AG04449 (cell line): ENCODE results near the gene MEGF11.

Experiments used
- CTCF ChIA-PET: fragments of 350-600 bp; formaldehyde crosslinking; extraction: SDS; loops from one replicate; lab custom pipeline; 2021; ENCODE audit warnings: antibody characterized with exemption; lab: Yijun Ruan, JAX
- POLR2A ChIA-PET: fragments of 400-600, 350-600 bp; formaldehyde crosslinking; extraction: SDS; loops from one replicate; lab custom pipeline; 2020; ENCODE audit warnings: antibody characterized with exemption, inconsistent platforms; lab: Yijun Ruan, JAX
- DNase-seq: peaks from one replicate; pipeline ENCODE4 v3.0.0-alpha.2; 2010; ENCODE audit warnings: low read depth, low spot score
- H3K4me3 ChIP-seq: 2 replicates; pipeline ENCODE4 v1.5.1; 2011; ENCODE audit warnings: low read depth, mild to moderate bottlenecking, control low read depth, low read length
- CTCF ChIP-seq: IDR thresholded peaks from one replicate; pipeline ENCODE4 v1.5.1; 2011; ENCODE audit warnings: mild to moderate bottlenecking, moderate library complexity, low read length, control low read depth, inconsistent platforms; ENCODE audit not compliant: insufficient read depth; ENCODE audit errors: missing control alignments

MEGF11 gene

GRCh38 chr15:65913631-65914199, 339.8 kb downstream of the MEGF11 start:
- no peak for DNase-seq
- TF ChIP-seq CTCF: no peak
- CTCF ChIA-PET: interaction anchor here (1.0 to 3.8 kb wide), 3 partner anchors 17 to 374 kb away, joined by 3 to 21 read pairs (median 3); no protein-coding TSS in a partner anchor
- POLR2A ChIA-PET: no interaction called here
- no peak overlapping the region for H3K4me3 ChIP-seq

DNA sequence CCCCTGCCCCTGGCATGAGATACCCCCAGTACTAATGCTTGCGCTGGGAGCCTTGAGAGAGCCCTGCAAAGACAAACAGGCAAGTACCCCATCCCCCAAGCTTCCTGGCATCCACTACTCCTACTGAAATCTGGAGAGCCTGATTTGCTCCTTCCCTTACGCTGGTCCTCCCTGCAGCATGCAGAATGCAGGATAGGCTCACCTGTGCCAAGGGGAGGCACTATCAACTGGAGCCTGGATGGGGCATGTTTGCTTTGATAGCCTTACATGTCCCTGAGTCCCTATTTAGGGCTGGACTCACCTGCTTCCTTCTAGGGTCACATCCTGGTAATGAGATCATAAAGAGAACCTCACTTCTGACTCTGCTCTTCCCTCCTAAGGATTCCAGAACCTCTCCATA, 341.3 kb downstream of the MEGF11 start:
- H3K4me3 ChIP-seq: no peak overlapping the region
- TF ChIP-seq CTCF: no peak
- no peak for DNase-seq
- ChIA-PET POLR2A (no interaction called here), CTCF (interaction anchor here (1.1 kb wide), 1 partner anchor 56 kb away, joined by 3 read pairs; no protein-coding TSS in a partner anchor)

GRCh38 chr15:65910341-65910740, 343.2 kb downstream of the MEGF11 start:
- no peak for TF ChIP-seq CTCF
- H3K4me3 ChIP-seq: no peak overlapping the region
- DNase-seq: no peak
- ChIA-PET POLR2A (interaction anchor here (0.5 kb wide), 1 partner anchor 1215 kb away, joined by 3 read pairs; no protein-coding TSS in a partner anchor), CTCF (no interaction called here)

DNA sequence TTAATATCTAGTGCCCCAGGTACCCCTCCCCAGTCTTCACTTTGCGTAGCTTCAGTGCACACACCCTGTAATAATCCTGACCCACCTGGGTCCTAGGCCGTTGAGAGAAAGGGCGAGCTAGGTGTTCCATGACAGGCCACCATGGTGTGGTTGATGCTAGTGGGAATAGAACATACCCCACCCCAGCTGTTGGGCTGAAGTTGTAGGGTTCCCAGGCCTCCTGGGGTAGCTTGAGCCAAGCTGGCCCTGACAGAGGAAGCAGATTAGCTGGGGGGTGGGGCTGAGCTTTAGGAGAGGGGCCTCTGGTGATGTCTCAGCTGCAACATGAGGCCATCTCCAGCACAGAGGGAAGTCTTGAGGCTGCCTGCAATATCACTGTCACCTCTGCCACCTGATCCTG, 343.7 kb downstream of the MEGF11 start:
- ChIA-PET CTCF (no interaction called here), POLR2A (no interaction called here)
- TF ChIP-seq CTCF: no peak
- DNase-seq: no peak
- H3K4me3 ChIP-seq: no peak overlapping the region

DNA sequence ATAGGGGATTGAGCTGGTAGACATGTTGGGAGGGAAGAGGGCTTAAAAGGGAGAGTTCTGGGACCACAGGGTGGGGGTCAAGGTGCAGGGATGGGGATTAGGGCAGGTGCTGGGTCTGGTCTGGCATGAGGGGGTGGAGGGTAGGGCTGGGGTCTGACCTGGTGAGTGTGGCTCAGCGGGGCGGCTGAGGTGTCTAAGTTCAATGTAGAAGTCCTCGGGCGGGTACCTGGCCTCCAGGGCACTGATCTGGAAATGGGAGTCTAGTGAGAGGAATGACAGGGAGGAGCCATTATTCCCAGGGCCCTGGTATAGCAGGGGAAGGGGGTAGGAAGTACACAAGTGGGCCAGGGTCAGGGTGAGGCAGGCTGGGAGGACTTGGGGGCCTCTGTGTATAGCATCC, 344.7 kb downstream of the MEGF11 start:
- no peak for TF ChIP-seq CTCF
- POLR2A ChIA-PET: no interaction called here
- H3K4me3 ChIP-seq: no peak overlapping the region
- CTCF ChIA-PET: no interaction called here
- DNase-seq: no peak

GRCh38 chr15:65907661-65908060, 345.9 kb downstream of the MEGF11 start:
- no peak overlapping the region for H3K4me3 ChIP-seq
- CTCF ChIA-PET: interaction anchor here (3.0 kb wide), 1 partner anchor 11 kb away, joined by 6 read pairs; no protein-coding TSS in a partner anchor
- POLR2A ChIA-PET: no interaction called here
- DNase-seq: no peak
- TF ChIP-seq CTCF: no peak
